ENCODE measurements around the gene PDZK1IP1. TPM values are rescaled to one million over a fixed set of nuclear protein-coding genes. Genes with fewer than 3 reads are reported as not detected.

The PDZK1IP1 gene
- total RNA-seq, 1 donor from 2014 or later: not detected

DNA sequence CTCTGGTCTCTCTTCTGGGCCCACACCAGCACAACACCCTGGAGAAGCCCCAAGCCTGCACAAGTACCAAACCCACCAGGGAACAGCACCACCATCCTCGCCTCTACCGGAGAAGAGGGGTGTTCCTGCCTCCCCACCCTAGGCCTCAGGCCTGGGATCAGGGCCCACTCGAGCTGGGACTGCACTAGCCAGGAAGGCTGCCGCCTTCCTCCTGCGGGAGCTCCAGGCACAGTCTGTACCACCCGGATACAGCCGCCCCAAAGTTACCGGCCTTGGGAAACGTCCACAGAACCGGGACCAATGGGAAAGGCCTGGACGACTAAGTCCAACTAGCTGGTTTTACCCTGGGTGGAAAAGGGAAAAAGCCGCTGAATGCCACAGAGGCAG is 38.8 kb upstream of the PDZK1IP1 start:
- Mint-ChIP-seq H3K4me1 (ENCODE audit: low read depth) (peaks cover 30% of the 10 kb centered on the region), H3K27me3 (ENCODE audit: low read depth) (peaks cover 72% of the 10 kb centered on the region), H3K27ac (no peak overlapping the region), H3K9me3 (no peaks in the 10 kb centered on the region), H3K4me3 (ENCODE audit: low read depth) (no peak overlapping the region), H3K36me3 (ENCODE audit: low read depth) (no peaks in the 10 kb centered on the region)
- intact Hi-C loops (cut with micrococcal nuclease): loop anchor here (5.0 kb wide), 1 partner anchor 484 kb away; no protein-coding TSS in a partner anchor
- no peak for DNase-seq (ENCODE audit: low spot score)

- H3K4me1 Mint-ChIP-seq (ENCODE audit: low read depth): peaks cover 24% of the 10 kb centered on the region
- peaks cover 61% of the 10 kb centered on the region for H3K27me3 Mint-ChIP-seq (ENCODE audit: low read depth)
- H3K36me3 Mint-ChIP-seq (ENCODE audit: low read depth): no peaks in the 10 kb centered on the region
- no peak overlapping the region for H3K4me3 Mint-ChIP-seq (ENCODE audit: low read depth)
- no peaks in the 10 kb centered on the region for H3K9me3 Mint-ChIP-seq
- DNase-seq (ENCODE audit: low spot score): no peak
- H3K27ac Mint-ChIP-seq: no peak overlapping the region
- intact Hi-C loops (cut with micrococcal nuclease): loop anchor here (5.0 kb wide), 1 partner anchor 485 kb away; no protein-coding TSS in a partner anchor
These were observed 37.8 kb upstream of the PDZK1IP1 start for GRCh38 chr1:47227341-47228232.

GRCh38 chr1:47226839-47227215 is 37.0 kb upstream of the PDZK1IP1 start:
- peaks cover 19% of the 10 kb centered on the region for H3K4me1 Mint-ChIP-seq (ENCODE audit: low read depth)
- H3K36me3 Mint-ChIP-seq (ENCODE audit: low read depth): no peaks in the 10 kb centered on the region
- no peak overlapping the region for H3K27ac Mint-ChIP-seq
- H3K27me3 Mint-ChIP-seq (ENCODE audit: low read depth): peaks cover 59% of the 10 kb centered on the region
- no peak overlapping the region for H3K4me3 Mint-ChIP-seq (ENCODE audit: low read depth)
- H3K9me3 Mint-ChIP-seq: no peaks in the 10 kb centered on the region
- DNase-seq (ENCODE audit: low spot score): no peak
- intact Hi-C loops (cut with micrococcal nuclease): loop anchor here (5.0 kb wide), 1 partner anchor 485 kb away; no protein-coding TSS in a partner anchor

DNA sequence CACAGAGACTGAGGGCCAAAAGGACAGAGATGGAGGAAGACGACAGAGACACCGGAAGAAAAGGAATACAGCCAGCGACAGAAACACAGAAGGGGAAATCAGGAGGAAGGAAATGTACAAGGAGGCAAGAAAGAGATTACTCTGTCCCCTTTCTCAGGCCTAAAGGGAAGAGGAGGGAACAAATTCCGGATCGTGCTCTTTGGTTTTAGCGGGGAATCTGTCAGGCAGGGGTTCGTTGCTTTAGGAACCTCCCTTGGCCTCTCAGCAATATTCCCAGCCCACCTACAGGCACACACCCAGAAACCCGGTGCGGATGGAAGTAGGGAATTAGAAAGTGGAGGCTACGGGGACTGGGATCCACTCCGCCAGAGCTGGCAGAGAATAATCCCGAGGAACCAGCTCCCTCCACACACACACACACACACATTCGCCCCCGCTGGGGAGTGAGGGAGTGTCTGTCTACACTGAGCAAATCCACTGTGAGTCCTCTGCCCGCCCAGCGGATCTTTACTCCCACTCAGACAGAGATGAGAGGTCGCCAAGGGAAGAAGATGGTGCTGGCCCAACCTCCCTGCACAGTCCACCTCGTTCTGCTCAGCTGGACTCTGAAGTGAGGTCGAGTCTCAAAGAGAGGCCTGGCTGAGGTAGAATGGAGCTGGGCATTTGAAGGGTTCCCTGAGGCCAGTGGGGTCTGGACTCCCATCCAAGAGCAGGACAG is 36.4 kb upstream of the PDZK1IP1 start:
- intact Hi-C loops (cut with micrococcal nuclease): loop anchor here (5.0 kb wide), 1 partner anchor 486 kb away; no protein-coding TSS in a partner anchor
- Mint-ChIP-seq H3K36me3 (ENCODE audit: low read depth) (no peaks in the 10 kb centered on the region), H3K27ac (no peak overlapping the region), H3K4me1 (ENCODE audit: low read depth) (peaks cover 15% of the 10 kb centered on the region), H3K9me3 (no peaks in the 10 kb centered on the region), H3K27me3 (ENCODE audit: low read depth) (peaks cover 60% of the 10 kb centered on the region), H3K4me3 (ENCODE audit: low read depth) (no peak overlapping the region)
- no peak for DNase-seq (ENCODE audit: low spot score)

DNA sequence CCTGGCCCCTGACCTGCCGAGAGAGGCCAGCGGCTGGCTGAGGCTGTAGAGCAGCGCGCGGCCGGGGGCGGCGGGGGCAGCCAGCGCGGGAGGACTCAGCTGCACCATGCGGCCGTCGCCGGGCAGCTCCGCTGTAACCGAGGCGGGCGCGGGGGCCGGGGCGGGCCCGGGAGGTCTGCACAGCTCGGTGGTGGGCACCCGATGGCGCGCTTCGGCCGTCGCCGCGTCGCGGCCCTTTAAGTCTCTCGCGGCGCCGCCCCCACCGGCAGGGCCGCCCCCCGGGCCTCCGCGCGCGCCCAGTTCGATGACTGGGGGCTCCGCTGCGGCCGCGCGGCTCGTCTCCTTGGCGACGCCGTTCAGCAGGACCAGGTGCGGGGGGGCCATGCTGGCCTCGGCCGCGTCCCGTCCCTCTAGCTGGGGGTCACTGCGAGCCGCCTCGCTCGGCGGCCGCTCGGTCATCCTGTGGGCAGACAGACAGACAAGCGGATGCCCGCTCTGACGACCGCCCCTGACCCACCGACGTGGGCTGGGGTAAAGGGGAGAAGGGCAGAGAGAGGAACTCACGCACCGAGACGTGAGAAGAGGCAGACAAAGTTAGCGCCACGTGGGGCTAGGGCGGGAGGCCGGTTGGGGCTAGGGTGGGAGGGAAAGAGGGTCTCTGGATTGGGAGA is 35.7 kb upstream of the PDZK1IP1 start:
- peaks cover 59% of the 10 kb centered on the region for H3K27me3 Mint-ChIP-seq (ENCODE audit: low read depth)
- no peaks in the 10 kb centered on the region for H3K9me3 Mint-ChIP-seq
- H3K27ac Mint-ChIP-seq: no peak overlapping the region
- no peaks in the 10 kb centered on the region for H3K36me3 Mint-ChIP-seq (ENCODE audit: low read depth)
- peak overlapping the region; percentile 23 for H3K4me3 Mint-ChIP-seq (ENCODE audit: low read depth)
- intact Hi-C loops (cut with micrococcal nuclease): loop anchor here (5.0 kb wide), 1 partner anchor 487 kb away; no protein-coding TSS in a partner anchor
- DNase-seq (ENCODE audit: low spot score): no peak
- H3K4me1 Mint-ChIP-seq (ENCODE audit: low read depth): peaks cover 11% of the 10 kb centered on the region

DNA sequence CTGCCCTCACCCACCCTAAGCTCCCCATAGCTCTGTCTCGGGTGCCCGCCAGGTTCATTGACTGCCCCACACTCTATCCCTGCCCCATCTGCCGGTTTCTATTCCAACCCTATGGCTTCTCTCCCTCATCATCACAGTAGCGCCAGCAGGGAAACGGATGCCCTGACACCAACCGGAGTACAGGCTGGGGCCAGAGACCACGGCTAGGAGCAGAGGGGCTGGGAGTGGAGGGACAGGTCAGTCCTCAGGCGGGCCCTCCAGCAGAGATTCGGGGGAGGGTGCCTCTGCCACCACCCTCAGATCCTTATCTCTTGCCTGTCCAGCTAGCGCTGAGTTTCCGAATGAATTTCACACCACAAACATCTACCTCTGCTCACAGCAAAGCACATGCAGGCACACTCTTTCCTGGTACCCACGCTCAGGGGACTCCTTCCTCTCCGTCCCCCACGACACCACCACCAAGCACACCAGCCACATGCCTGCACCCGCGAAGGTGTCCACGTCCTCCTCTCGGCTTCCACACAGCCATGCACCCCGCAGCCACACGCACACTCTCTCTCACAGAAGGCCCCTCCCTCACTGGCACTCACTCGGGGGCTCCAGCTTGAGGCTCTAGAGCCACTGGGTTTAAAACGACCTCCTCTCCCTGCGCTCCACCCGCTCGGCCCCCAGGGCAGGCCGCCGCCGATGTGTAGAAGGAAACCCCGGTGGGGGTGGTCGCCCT is 35.0 kb upstream of the PDZK1IP1 start:
- Mint-ChIP-seq H3K27me3 (ENCODE audit: low read depth) (peaks cover 57% of the 10 kb centered on the region), H3K36me3 (ENCODE audit: low read depth) (no peaks in the 10 kb centered on the region), H3K9me3 (no peaks in the 10 kb centered on the region), H3K4me3 (ENCODE audit: low read depth) (no peak overlapping the region), H3K4me1 (ENCODE audit: low read depth) (peaks cover 7% of the 10 kb centered on the region), H3K27ac (no peak overlapping the region)
- DNase-seq (ENCODE audit: low spot score): no peak
- intact Hi-C loops (cut with micrococcal nuclease): loop anchor here (5.0 kb wide), 1 partner anchor 487 kb away; no protein-coding TSS in a partner anchor

DNA sequence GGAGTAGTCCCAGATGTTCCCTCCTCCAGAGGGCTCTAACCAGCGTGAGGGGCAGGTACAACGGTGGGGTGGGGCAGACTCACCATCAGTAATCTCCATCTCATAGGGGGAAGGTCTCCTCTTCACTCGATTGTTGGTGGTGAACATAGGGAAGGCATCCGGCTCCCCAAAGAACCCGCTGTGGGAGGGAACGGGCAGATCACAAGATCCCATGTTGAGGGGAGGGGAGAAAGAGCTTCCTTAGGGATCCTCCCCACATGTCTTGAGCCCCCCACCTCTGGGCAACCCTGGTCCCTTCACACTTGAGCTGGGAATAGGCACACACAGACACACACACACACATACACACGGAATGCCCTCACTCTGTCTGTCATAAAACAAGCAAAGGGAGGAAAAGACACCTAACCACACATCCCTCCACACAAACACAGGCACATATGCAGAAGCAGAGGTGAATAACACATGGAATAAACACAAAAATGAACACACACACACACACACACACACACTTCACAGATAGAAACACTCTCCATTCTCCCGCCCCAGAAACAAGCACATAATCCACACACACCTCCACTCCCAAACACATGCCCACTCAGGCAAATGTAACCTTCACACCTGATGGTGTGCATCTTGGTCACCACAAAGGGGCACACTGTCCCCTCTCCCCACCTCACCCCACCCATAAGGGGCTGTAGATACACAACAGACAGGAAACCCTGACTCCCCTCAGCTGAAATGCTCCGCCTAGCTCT is 34.3 kb upstream of the PDZK1IP1 start:
- no peaks in the 10 kb centered on the region for H3K36me3 Mint-ChIP-seq (ENCODE audit: low read depth)
- H3K27ac Mint-ChIP-seq: no peak overlapping the region
- H3K27me3 Mint-ChIP-seq (ENCODE audit: low read depth): peaks cover 50% of the 10 kb centered on the region
- intact Hi-C loops (cut with micrococcal nuclease): no loop called here
- no peak overlapping the region for H3K4me3 Mint-ChIP-seq (ENCODE audit: low read depth)
- H3K4me1 Mint-ChIP-seq (ENCODE audit: low read depth): peaks cover 3% of the 10 kb centered on the region
- no peaks in the 10 kb centered on the region for H3K9me3 Mint-ChIP-seq
- no peak for DNase-seq (ENCODE audit: low spot score)

- H3K4me1 Mint-ChIP-seq (ENCODE audit: low read depth): peaks cover 3% of the 10 kb centered on the region
- no peaks in the 10 kb centered on the region for H3K36me3 Mint-ChIP-seq (ENCODE audit: low read depth)
- no peak overlapping the region for H3K4me3 Mint-ChIP-seq (ENCODE audit: low read depth)
- no peaks in the 10 kb centered on the region for H3K9me3 Mint-ChIP-seq
- peaks cover 46% of the 10 kb centered on the region for H3K27me3 Mint-ChIP-seq (ENCODE audit: low read depth)
- H3K27ac Mint-ChIP-seq: no peak overlapping the region
- no peak for DNase-seq (ENCODE audit: low spot score)
- intact Hi-C loops (cut with micrococcal nuclease): no loop called here
These were observed 33.5 kb upstream of the PDZK1IP1 start for GRCh38 chr1:47223174-47223920.

DNA sequence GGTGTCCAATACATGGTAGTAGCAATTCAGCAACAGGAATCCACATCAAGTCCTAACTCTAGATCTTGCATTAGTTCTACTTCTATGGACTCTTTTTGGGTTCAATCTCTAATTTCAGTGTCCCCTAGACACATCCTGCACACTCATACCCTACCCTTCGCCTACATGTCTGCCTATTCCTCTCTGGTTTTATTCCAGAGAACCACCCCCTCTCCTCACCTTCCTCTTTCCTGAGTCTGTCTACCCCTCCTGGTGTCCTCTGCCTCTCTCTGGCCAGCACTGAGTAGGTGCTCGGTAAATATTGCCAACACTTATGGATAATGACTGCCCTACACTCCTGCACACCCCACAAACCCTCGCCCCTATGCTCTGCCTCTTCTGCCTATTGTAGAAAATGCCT is 32.6 kb upstream of the PDZK1IP1 start:
- Mint-ChIP-seq H3K4me3 (ENCODE audit: low read depth) (no peak overlapping the region), H3K9me3 (no peaks in the 10 kb centered on the region), H3K36me3 (ENCODE audit: low read depth) (no peaks in the 10 kb centered on the region), H3K27me3 (ENCODE audit: low read depth) (peaks cover 37% of the 10 kb centered on the region), H3K27ac (no peak overlapping the region), H3K4me1 (ENCODE audit: low read depth) (peaks cover 3% of the 10 kb centered on the region)
- no peak for DNase-seq (ENCODE audit: low spot score)
- intact Hi-C loops (cut with micrococcal nuclease): no loop called here

- H3K9me3 Mint-ChIP-seq: no peaks in the 10 kb centered on the region
- DNase-seq (ENCODE audit: low spot score): no peak
- H3K36me3 Mint-ChIP-seq (ENCODE audit: low read depth): no peaks in the 10 kb centered on the region
- no peak overlapping the region for H3K27ac Mint-ChIP-seq
- H3K4me1 Mint-ChIP-seq (ENCODE audit: low read depth): no peaks in the 10 kb centered on the region
- intact Hi-C loops (cut with micrococcal nuclease): no loop called here
- peaks cover 18% of the 10 kb centered on the region for H3K27me3 Mint-ChIP-seq (ENCODE audit: low read depth)
- H3K4me3 Mint-ChIP-seq (ENCODE audit: low read depth): no peak overlapping the region
These were observed 29.9 kb upstream of the PDZK1IP1 start for GRCh38 chr1:47219590-47220220.

DNA sequence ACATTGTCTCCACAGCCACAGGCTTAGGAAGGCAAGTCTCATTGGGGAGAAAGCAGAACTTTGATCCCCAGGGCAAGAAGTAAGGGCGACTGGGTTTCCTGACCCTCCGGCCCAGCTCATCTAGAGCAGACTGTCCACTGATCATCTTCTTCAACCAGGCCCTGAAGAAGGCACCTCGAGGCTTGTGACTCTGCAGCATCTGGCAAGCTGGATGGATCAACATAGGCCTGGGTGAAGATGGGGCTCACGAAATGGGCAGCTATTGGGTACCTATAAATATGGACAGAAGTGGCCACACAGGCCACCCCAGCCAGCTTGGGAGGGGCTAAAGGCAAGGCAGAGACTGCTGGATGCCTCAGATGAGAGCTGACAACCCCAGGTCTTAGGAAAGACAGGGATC is 29.2 kb upstream of the PDZK1IP1 start:
- Mint-ChIP-seq H3K36me3 (ENCODE audit: low read depth) (no peaks in the 10 kb centered on the region), H3K4me3 (ENCODE audit: low read depth) (no peak overlapping the region), H3K27ac (no peak overlapping the region), H3K4me1 (ENCODE audit: low read depth) (no peaks in the 10 kb centered on the region), H3K9me3 (no peaks in the 10 kb centered on the region), H3K27me3 (ENCODE audit: low read depth) (peaks cover 18% of the 10 kb centered on the region)
- no peak for DNase-seq (ENCODE audit: low spot score)
- intact Hi-C loops (cut with micrococcal nuclease): no loop called here

Measured in activated T-helper 2 cell treated with anti-CD3 and anti-CD28 coated beads, Interferon-gamma antibody, Interleukin-2, Interleukin-4, amounts not matched to agents 10 μg/mL and 5 μg/mL and 100 μg/mL, durations not matched to agents 14 hours and 24 hours and 36 hours (primary cell).